COLO829 (cell line): ENCODE measurements around the gene BIN1.

Experiments used
- DNase-seq: peaks from one replicate; pipeline ENCODE4 v3.0.0; 2012; ENCODE audit warnings: low spot score

The BIN1 gene

DNA sequence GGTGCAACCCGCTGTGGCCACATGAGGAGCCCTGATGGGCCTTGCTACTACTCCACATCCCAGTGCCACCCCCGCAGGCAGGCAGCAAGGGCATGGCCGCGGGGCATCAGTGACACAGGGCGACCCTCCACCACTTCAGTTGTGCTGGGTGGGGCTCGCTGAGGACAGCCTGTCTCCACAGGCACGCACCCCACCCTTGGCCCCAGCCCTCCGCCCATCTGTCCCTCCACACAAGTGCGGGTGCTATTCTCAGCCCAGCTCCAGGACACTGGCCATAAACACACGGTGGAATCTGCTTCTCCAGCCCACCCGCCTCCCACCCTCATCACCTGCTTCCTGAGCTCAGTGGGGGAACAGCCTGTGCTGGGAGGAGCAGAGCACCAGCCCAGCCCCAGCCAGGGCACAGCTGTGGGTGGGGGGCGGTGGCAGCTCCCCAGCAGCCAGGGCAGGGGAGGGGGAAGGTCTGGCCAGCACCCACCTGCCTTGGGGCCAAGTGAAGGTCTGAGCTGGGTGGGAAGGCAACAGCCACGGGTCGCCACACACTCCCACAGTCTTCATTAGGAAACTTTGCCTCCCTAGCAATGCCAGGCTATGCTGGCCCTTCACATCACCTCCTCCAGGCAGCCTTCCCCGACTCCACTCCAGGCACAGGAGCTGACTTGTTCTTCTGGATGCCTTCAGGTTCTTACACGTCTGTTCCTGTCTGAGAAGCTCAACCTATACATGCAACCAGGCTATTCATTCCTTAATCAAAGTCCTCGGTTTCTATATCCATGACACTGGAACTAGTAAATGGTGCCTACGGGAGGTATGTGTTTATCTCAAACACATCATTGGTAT lies 16.5 kb downstream of the BIN1 start:
- no peak for DNase-seq

DNA sequence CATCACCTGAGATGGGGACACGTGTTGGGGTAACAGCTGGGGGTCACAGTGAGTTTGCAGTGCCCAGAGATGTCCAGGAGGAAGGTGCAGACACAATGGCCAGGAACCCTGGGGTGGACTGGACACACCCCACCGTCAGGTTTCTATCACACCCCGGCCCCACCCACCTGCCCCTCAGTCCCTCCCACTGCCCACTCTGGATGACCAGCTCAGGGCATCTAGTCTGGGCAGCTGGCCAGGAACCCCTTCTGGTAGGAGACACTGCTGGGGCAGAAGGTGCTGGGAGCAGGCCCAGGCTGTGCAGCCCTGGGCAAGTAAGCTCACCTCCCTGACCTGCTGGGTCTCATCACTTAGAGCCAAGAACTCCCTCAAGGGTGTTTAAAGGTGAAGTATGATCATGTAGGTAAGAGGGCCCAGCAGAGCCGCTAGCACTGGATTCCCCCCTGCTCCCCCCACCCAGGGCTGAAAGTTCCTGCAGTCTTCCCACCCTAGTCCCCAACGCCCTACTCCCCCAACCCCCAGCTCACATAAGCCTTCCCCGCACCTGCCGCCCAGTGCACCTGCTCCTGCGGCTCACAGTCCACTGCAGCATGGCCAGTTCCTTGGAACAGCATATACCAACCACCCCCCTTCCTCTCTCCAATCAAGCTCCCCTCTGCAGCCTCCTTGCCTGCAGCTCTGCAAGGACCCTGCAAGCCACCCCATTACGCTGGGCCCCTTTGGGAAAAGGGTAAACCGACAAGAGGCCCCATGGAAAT lies 17.3 kb downstream of the BIN1 start:
- no peak for DNase-seq

DNA sequence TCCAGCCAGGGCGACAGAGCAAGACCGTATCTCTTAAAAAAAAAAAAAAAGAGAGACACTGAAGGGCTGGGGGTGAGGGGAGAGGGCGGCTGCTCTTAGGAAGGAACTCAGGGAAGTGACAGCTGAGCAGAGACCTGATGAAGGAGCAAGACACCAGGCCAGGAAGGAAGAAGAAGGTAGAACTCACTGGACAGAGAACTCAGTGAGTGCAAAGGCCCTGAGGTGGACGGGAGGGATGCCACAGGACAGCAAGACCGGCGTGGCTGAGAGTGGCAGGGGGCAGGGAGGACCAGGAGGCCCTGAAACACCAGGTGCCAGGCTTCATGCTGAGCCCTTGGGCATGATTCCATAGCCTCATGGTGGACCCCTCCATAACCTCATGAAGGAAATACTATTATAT lies 18.2 kb downstream of the BIN1 start:
- DNase-seq: no peak

DNA sequence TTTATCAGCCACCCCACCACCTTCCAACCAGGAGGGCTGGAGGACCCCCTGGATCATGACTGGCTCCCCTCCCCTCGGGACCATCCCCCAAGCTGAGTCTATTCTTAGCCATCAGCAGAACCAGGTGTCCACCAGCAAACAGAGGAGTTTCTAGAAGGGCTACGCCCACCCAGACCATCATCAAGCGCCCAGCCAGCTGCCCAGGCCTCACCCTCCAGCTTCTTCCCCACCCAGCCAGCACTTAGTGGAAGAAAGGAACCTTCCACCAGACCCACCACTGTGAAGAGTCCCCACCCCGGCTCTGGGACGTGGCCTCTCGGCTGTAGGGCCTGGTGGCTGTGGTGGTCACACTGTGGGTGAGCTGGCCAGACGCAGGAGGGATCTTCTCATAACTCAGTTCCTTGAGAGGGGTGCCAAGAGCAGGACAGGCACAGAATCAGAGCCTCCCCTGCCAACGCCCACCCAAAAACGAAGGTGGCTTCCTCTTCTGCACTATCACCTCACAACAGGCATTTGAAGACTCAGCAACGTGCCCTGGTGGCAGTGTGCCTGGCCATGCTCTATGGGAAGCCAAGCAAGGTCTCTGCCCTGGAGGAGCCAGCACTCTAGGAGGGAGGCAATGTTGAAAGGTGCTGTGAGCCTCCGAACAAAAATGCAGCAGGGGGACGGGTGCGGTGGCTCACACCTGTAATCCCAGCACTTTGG lies 19.0 kb downstream of the BIN1 start:
- DNase-seq: no peak

DNA sequence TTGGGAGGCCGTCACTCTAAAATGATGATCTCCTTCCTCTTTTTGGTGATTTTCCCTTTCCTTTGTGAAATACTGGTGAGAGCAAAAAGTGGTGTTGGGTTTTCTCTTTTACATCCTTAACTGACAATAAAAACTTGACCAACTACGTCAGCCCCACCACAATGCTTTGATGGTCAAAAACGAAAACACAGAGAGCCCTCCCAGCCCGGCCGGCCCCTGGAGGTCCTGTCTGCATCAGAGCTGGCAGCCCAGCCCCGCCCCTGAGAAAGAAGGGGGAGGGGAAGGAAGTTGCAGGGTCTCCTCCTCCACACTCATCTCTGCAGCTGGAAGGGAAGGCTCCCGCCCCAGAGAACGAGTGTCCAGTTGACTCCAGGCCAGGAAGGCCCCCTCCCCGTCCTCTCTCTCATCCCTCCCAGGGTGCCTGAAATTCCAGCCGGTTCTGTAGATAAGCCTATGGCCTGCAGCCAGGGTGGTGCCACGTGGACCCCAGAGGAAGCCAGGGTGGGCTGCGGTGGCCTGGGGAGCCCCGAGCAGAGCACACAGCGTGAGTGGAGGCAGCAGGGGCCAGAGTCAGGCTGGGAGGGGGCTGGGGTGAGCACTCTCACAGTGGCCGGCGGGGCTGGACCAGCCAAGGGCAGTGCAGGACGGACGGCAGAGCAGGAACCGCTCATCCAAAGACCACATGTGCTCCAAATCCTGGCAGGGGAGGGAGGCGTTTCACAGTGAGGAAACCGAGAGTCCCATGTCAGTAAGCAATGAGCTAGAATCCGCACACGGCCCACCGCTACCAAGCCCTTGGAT lies 19.8 kb downstream of the BIN1 start:
- DNase-seq: no peak

DNA sequence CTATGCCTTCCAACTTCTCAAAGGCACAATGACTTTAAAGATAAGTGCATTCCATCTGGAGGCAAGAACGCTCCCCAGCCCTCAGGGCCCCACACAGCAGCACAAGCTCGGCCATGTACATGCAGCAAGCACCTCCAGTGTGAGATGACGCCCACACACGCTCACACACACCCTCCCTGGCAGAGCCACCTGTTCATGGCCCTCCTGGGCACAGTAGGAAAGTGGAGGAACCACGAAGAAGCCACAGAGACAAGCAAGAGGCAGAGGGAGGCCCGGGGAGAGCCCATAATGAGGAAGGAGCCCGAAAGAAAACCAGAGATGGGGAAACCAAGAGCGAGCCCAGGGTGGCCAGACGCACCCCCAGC lies 21.7 kb downstream of the BIN1 start:
- no peak for DNase-seq

DNA sequence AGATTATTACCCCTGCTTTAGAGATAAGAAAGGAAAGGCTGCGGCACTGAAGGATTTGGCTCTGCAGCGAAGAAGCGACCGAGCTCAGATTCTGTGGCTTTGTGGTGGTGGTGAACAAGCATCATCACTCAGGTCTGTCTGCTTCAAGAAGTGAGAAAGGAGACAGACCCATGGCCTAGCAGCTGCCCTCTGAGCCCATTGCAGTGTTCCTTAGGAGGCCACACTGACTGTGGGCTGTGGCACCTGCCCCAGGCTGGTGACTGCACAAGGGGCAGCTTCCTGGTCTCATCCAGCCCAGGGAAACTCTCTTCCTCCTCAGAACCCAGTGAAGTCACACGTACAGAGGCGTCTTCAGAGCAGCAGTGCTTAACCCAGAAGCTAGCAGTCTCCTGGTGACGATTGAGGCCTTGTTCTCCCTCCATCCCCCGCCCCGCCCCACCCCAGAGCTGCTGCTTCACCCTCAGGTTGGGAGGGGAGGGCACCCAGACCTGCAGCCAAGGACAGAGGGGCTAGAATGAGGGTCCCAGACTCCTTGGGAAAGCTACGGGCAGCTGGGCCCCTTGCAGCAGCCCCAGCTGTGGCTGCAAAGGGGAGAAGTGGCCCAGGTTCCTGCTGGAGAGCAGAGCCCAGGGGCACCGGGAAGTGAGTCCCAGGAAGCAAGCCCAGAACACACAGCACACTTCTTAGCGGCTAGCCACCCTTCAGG lies 22.2 kb downstream of the BIN1 start:
- no peak for DNase-seq

DNA sequence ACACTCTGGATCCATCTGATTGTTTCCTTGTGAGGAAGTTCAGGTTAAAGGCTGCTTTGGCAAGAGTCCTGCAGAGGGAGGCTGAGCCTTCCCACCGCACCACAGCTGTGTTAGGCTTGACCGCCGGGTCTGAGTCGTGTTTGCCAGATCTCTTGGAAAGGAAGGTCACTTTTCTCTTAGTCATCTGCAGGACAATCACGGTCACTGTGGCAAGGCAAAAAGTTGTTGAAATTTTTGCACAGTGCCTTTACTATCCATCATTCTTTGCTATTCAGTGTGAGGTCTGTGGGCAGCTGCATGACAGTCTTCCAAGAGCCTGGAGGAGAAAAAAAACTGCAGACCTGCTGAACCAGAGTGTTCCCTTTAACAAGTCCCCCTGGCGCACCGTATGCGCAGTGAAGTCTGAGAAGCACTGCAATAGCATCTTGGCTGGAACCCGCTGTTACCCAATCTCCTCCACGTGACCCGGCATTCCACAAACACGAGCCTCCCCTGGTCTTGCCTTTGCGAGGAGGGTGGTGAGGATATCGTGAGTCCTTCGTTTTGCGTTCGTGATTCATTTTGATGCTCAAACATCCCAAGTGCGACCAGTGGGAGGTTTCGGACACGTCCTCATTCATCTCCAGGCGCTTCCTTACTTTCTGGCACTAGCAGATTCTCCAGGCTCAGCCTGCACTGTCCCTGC lies 23.0 kb downstream of the BIN1 start:
- DNase-seq: no peak

DNA sequence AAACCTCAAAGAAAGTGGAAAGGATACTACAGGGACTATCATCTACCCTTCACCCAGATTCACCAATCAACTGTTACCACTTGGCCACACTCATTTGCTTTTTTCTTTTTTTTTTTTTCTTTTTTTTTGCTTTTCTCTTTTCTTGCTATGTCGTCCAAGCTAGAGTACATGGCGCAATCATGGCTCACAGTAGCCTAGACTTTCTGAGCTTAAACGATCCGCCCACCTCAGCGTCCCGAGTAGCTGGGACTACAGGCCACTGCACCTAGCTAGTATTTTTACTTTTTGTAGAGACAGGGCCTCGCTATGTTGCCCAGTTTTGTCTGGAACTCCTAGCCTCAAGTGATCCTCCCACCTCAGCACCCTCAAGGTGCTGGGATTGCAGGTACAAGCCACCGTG lies 24.0 kb downstream of the BIN1 start:
- no peak for DNase-seq

DNA sequence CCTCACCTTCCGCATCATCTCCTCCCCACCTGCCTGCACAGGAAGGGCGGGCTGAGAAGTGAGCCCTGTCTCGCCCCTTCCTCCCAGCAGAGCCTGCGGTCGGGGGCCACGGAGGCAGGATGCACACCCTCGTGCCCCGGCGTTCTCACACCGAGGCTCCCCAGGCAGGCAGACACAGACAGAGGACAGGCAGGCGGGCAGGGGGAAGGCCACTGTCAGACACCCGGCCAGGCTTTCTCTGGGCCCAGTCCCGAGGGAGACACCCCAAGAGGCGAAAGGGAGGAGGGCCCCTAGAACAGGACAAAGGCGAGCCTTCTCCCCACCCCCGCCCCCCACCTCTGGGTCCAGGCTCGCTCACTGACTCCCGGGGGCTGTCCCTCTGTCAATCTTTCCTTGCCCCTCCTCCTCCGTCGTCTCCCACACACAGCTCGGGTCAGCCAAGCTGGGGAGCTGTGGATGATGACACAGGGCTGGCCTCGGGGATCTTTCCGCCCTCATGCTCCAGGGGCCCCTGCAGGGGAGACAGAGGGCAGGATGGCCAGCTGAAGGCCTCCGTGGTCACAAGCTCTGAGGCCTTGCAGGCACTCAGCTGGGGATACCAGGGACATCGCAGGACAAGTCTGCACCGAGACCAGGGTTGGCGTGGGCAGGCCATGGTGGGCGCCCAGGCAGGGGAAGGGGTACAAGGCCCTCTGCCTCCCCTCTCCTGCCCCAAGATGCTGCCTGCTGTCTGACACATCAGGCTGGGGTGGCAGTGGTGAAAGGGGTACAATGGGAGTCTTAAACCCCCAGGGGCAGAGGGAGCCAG lies 24.9 kb downstream of the BIN1 start:
- DNase-seq: no peak

DNA sequence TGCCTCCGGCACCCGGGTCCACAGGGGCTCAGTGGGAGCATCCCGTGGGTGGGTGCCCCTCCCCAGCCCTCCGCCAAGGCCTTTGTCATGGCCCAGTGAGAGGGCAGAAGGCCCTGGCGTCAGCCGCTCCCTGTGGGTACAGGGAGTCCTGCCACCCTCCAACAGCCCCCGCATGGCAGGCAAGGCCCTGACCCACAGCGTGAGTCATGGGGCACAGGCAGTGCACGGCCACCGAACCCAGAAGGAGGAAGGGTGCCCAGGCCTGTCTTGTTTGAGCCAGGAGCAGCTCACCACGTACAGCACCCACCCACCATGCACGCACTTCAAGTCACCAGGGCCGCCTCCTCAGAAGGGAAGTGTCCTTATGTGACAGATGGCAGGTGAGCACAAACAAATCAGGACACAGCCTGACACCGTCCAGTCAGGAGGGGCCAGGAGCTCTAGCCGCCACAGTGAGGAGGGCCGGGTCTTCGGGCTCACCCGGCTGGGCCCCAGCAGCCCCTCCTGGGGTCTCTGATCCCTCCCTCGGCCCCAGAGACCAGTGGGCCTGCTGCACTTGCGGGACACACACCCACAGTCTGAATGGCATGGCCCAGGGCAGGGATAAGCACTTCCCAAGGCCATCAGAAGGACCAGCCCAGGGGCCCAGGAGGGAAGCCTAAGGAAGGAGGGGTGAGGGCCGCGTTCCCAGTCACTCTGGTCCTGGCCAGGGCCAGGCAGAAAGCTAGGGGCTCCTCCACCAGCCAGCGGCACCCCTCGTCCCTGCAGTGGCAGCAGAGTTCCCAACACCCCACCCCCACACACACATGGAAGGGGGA lies 25.8 kb downstream of the BIN1 start:
- no peak for DNase-seq

DNA sequence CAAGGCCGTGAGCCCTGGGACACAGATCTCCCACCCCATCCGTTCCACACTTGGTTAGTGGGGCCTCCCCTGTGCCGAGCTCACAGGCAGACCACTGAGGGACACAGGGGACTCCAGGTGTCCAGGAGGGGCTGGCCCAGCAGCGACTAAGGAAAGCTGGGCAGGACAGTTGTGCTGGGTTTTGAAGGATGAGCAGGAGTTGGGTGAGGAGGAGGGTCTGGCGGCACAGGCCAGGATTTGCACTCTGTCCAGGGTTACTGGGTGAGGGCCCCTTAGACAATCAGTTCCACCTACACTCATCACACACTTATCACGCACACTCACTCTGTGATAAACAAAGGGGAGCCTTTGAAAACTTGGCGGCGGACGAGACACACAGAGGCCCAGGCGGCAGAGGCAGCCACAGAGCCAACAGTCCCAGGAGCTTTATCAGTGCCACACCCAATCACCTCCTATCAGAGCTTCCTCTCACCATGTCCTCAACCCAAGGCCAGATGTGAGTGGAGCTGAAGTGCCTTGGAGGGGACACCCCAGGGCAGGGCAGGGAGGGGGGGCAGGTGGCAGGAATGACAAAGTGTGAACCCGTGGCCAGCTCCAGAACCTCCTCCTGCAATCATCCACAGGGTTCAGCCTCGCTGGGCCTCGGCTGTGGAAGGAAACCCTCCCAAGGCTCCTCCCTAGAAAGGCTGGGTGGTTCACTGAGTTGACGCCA lies 26.6 kb downstream of the BIN1 start:
- DNase-seq: no peak

DNA sequence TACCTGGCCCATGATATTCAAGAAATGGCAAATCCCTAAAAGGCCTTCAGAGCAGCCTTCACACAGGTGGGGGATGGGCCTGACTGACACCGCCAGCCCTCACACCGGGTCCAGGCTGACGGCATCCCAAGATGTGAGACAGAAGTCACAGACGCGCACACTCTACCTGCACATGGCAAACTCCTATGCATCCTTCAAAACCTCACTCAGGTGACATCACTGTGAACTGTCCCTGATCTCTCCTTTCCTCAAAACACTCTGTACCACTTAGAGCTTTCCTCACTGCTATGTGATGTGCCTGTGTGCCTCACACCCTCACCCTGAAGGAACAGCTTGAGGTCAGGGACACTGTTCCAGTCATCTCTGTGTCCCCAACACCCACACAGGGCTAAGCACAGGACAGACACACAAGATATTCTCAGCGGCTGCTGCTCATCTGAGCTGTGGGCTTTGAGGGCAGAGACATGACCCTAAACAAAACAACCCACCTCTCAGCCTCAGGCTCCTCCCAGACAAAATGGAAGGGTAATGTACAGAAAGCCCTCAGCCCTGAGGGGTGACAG lies 27.5 kb downstream of the BIN1 start:
- DNase-seq: no peak

DNA sequence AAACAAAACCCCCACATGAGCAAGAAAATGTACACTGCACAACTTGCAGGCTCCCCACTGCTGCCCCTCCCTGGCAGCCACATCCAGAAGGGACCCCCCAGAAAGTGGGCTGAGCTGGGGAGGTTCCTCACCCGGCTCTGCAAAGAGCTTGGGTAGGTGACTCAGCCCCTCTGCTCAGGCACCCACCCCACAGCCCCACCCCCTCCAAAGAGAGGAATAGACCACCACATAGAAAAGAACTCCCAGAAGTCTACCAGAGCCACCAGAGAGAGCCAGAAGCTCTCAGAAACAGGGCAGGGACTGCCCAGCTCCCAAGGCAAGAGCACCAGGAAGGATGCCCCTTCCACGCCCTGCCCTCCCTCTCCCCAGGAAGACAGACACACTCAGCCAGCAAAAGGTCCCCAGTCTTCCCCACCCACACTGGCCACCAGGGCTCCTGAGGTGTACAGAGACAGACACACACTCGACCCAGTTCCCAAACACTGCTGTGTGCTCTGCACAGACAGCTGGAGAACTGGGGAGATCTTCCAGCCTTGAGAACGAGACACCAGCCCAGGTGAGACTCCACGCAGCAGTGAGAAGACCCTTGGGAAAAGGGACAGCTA lies 28.2 kb downstream of the BIN1 start:
- no peak for DNase-seq

DNA sequence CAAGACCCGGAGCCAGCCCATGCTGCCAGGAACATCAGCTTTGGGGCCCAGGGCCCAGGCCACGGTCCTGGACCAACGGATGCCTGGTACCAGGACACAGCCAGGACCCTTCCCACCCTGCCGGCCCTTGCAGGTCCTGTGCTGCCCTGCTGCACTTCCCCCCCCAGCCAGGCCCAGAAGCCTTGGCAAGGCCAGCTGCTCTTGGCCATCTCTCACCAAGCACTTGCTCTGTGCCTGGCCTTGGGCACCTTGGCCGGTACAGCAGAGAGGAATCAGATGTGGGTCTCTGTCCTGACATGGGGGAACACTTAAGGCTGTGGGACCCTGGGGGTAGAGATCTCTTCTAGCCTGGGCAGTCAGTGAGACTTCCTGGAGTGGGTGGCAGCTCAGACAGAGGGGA lies 28.9 kb downstream of the BIN1 start:
- no peak for DNase-seq

DNA sequence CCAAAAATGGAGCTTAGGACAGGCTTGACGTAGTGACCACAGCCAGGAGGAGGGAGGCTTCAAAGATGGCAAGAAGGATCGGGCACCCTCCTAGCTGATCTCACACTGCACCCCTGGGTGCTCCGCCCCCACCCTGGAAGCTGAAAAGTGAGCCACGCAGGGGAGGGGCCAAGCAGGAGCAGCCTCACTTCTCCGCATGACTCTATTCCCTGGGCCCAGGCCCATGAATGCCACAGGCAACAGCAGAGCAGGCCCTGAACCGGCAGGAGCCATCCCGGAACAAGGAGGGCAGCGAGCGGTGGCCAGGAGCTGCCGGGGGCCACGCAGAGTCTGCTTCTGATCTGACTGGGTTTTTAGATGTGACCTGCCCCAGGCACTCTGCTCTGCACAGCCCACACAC lies 30.0 kb downstream of the BIN1 start:
- no peak for DNase-seq

DNA sequence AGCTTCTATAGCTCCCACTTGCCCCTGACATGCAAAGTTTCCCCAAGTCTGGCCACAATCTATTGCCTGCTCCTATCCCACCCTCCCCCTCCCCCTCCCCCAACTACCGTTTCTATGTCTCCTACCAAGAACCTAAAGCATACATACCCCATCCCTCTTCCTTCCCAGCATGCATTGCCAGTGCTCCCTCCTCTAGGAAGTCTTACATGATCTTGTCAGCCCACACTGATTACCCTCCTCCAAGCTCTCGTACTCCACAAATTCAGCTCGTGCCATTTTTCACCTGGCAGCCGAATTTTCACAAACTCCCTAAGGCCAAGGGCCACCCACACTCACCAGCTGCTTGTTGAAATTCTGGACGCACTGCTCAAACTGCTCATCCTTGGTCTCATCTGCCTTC lies 30.7 kb downstream of the BIN1 start:
- DNase-seq: no peak

DNA sequence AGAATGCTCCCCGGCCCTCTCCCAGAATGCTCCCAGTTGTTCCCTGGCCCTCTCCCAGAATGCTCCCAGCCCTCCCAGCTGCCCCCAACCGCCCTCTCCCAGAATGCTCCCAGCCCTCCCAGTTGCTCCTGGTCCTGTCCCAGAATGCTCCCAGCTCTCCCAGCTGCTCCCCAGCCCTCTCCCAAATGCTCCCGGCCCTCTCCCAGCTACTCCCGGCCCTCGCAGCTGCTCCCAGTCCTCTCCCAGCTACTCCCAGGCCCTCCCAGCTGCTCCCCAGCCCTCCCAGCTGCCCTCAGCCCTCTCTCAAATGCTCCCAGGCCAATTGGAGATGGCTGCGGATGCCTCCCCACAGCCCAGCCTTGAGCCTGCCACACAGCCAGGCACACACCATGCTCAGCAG lies 31.1 kb downstream of the BIN1 start:
- no peak for DNase-seq
